ENCODE results near the gene UBAC1.

DNA sequence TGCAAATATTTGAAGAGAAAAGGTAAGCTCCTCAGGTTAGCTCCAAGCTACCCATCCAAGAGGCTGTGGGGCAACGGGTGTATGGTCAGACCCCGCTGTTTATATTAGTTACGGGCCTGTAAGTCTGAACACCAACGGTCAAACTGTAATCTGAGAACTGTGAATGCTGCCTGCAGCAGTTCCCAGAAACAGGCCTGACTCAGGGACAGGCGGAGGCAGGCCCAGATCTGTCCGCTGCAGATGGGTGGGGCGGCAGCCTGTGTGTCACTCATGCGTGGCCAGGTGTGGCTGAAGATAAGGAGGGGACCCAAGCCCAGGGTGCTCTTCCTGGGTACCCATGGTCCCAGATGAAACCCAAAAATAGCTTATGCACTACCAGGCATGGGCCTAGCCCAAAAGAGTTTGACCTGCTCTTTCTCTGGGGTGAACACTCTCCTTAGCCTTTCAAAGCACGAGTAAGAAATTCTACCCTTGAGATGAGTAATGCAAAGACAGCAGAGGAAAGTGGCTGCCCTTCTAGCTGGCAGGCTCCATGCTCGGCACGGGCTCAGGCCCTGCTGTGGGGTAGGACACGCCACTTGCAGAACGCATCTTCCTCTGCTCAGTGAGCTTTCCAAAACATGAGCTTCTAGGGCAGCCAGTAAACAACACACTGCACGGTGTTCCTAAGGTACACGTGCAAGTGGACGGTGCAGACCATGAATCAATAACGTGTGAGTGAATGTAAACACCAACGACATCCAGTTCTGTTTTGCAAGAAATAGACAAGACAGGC, 9.1 kb downstream of the UBAC1 start:
- TF ChIP-seq, protein P1, sequence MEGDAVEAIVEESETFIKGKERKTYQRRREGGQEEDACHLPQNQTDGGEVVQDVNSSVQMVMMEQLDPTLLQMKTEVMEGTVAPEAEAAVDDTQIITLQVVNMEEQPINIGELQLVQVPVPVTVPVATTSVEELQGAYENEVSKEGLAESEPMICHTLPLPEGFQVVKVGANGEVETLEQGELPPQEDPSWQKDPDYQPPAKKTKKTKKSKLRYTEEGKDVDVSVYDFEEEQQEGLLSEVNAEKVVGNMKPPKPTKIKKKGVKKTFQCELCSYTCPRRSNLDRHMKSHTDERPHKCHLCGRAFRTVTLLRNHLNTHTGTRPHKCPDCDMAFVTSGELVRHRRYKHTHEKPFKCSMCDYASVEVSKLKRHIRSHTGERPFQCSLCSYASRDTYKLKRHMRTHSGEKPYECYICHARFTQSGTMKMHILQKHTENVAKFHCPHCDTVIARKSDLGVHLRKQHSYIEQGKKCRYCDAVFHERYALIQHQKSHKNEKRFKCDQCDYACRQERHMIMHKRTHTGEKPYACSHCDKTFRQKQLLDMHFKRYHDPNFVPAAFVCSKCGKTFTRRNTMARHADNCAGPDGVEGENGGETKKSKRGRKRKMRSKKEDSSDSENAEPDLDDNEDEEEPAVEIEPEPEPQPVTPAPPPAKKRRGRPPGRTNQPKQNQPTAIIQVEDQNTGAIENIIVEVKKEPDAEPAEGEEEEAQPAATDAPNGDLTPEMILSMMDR (conservative IDR thresholded peaks at IDR 0.05; ENCODE audit: low read depth, low read length) = no peak
- no peak for TF ChIP-seq EZH2 (IDR thresholded peaks at IDR 0.05; ENCODE audit: borderline replicate concordance, low read depth, low read length, poor library complexity, severe bottlenecking)
